Liver (tissue), 2 donors: ENCODE results near the gene GAS7.

Experiments used
- CTCF ChIP-seq: fragments of 150-350 bp; IDR thresholded peaks from 2 replicates; pipeline ENCODE4 v1.5.1; 2017; ENCODE audit warnings: improper control_type of control experiment, low read depth, low read length; ENCODE audit not compliant: missing input control
- FOXA1 ChIP-seq: IDR thresholded peaks from 2 replicates; pipeline ENCODE4 v1.6.1; 2016; ENCODE audit warnings: antibody characterized with exemption
- ZBTB33 ChIP-seq: IDR thresholded peaks from 2 replicates; pipeline ENCODE4 v1.6.1; 2016; ENCODE audit warnings: antibody characterized with exemption
- donor health status: healthy.

GRCh38 chr17:10171581-10171981 is 26.8 kb downstream of the GAS7 start:
- no peak for TF ChIP-seq CTCF
- no peak for TF ChIP-seq FOXA1
- no peak for TF ChIP-seq ZBTB33
